GM23338 (cell line): ENCODE results near the gene SHISA7.

Experiments
- CTCF ChIP-seq, 2 experiments: fragments of 200-600 bp in 1 of 2; sonication (generic) in 1 of 2; conservative IDR thresholded peaks; 2 replicates each; pipeline versions ENCODE4 v1.5.1 to v1.6.1; 2016 to 2017; ENCODE audit warnings: antibody characterized with exemption in 2 of 2, low read depth in 2 of 2, mild to moderate bottlenecking in 2 of 2, moderate library complexity in 1 of 2
- JUNB ChIP-seq: IDR thresholded peaks from one replicate; pipeline ENCODE4 v1.6.1; 2016; ENCODE audit warnings: antibody characterized with exemption; ENCODE audit not compliant: unreplicated experiment

GRCh38 chr19:55463583-55464031, 20.5 kb upstream of the SHISA7 start:
- TF ChIP-seq JUNB (no peak), CTCF (conservative IDR thresholded peaks at IDR 0.05; ENCODE audit: low read depth in 2 of 2) (no peak)
